GM19351 (cell line): ENCODE results near the gene RNF5.
"Not testable (repeated sequence)": the region's sequence is repeated elsewhere in the genome, so short reads cannot be mapped to it uniquely, and the experiment has no call there.

ENCODE experiments used
- ATAC-seq: cut with Tn5 transposase; IDR thresholded peaks from one replicate; pipeline ENCODE4 v1.9.1; 2021; ENCODE audit warnings: mild to moderate bottlenecking, moderate library complexity; ENCODE audit not compliant: unreplicated experiment

Gene RNF5

GRCh38 chr6:32175322-32175710 is 2.9 kb upstream of the RNF5 start:
- ATAC-seq = no peak

- ATAC-seq = no peak
Observed at GRCh38 chr6:32175711-32176475, 2.3 kb upstream of the RNF5 start, which contains the start of gene AGPAT1. Gene AGPAT1, minus strand, starts transcription at chr6:32176084. Its CDS starts 4,588 bp downstream, at chr6:32171496.

- ATAC-seq = no peak
Observed at GRCh38 chr6:32176476-32177182, 1.6 kb upstream of the RNF5 start.

- no peak for ATAC-seq
Observed at GRCh38 chr6:32177183-32177787, 920 bp upstream of the RNF5 start.

GRCh38 chr6:32178547-32179440 is 589 bp downstream of the RNF5 start:
- ATAC-seq = no peak

- ATAC-seq = no peak
Observed at GRCh38 chr6:32179766-32180405, 1.7 kb downstream of the RNF5 start.

GRCh38 chr6:32181148-32181702 is 3.0 kb downstream of the RNF5 start:
- ATAC-seq = no peak

- no peak for ATAC-seq
Observed at GRCh38 chr6:32181915-32182529, 3.8 kb downstream of the RNF5 start.

GRCh38 chr6:32182555-32182981 is 4.4 kb downstream of the RNF5 start:
- no peak for ATAC-seq

- no peak for ATAC-seq
Observed at GRCh38 chr6:32183030-32183429, 4.8 kb downstream of the RNF5 start.

- no peak for ATAC-seq
Observed at GRCh38 chr6:32183483-32184083, 5.4 kb downstream of the RNF5 start.

- no peak for ATAC-seq
Observed at GRCh38 chr6:32184084-32184640, 6.0 kb downstream of the RNF5 start, which contains the start of gene AGER. Gene AGER, minus strand, starts transcription at chr6:32184253. Its CDS starts 31 bp downstream, at chr6:32184222.

- not testable (repeated sequence) for ATAC-seq
Observed at GRCh38 chr6:32185681-32186131, 7.5 kb downstream of the RNF5 start.

- not testable (repeated sequence) for ATAC-seq
Observed at GRCh38 chr6:32186151-32186840, 8.1 kb downstream of the RNF5 start.

GRCh38 chr6:32187009-32187709 is 9.0 kb downstream of the RNF5 start:
- ATAC-seq = no peak

GRCh38 chr6:32187725-32188380 is 9.6 kb downstream of the RNF5 start:
- ATAC-seq = not testable (repeated sequence)
